Measurements from ENCODE around the gene NDC1. TPM values are rescaled to one million over a fixed set of nuclear protein-coding genes. Genes with fewer than 3 reads are reported as not detected.

Gene NDC1
- total and polyA plus RNA-seq, 2 of the 4 experiments (the other 2 are of a cell fraction) = 11.8 to 33.9 TPM

GRCh38 chr1:53717025-53717804, 120.9 kb downstream of the NDC1 start (continued):
- TF ChIP-seq MXI1 (IDR thresholded peaks at IDR 0.05; ENCODE audit: borderline replicate concordance, low read depth, low read length) = no peak

GRCh38 chr1:53716150-53716549, 121.9 kb downstream of the NDC1 start:
- Histone ChIP-seq H3K79me1 (ENCODE audit: low read depth in 1 of 2, low read length in 2 of 2) (peaks cover 6 to 15% of the 10 kb centered on the region in 2 experiments; a peak in 3 of 4 replicates), H2BK15ac (ENCODE audit: low read depth, low read length) (no peak overlapping the region), H2BK5ac (ENCODE audit: low read depth, low read length, poor library complexity, severe bottlenecking) (no peak overlapping the region), H2BK20ac (ENCODE audit: low read depth, low read length) (no peak overlapping the region), H3K4ac (ENCODE audit: low read depth, low read length) (no peak overlapping the region), H4K5ac (ENCODE audit: low read depth, low read length) (no peak overlapping the region), H3K27ac (ENCODE audit: insufficient read depth, low read length) (no peak overlapping the region), H2BK120ac (ENCODE audit: low read depth, low read length) (no peak overlapping the region), H3K4me2 (ENCODE audit: low read depth, low read length) (no peak overlapping the region), H4K91ac (ENCODE audit: insufficient read depth, low read depth, low read length) (no peak overlapping the region), H2AK5ac (ENCODE audit: low read depth, low read length) (no peak overlapping the region; the same call in 1 of the 2 replicates), H3K18ac (ENCODE audit: low read depth, low read length) (no peak overlapping the region), H3K9ac (ENCODE audit: low read depth, low read length) (no peak overlapping the region), H3K14ac (replicated peaks; ENCODE audit: low read depth, low read length) (no peak overlapping the region), H2AFZ (replicated peaks; ENCODE audit: low read length, poor library complexity) (no peak overlapping the region), H3K4me1 (ENCODE audit: control insufficient read depth, insufficient read depth, low read length) (peaks cover 1% of the 10 kb centered on the region; the same call in 1 of the 2 replicates), H3K9me1 (ENCODE audit: insufficient read depth, low read length) (peaks cover 11% of the 10 kb centered on the region), H3K56ac (ENCODE audit: extremely low read depth, insufficient read depth, low read length) (no peak overlapping the region), H3K36me3 (ENCODE audit: control insufficient read depth, insufficient read depth, low read length) (no peaks in the 10 kb centered on the region), H3K4me3 (ENCODE audit: insufficient read depth, low read depth, low read length) (no peak overlapping the region), H3K27me3 (ENCODE audit: control insufficient read depth, insufficient read depth, low read length) (no peaks in the 10 kb centered on the region), H4K8ac (ENCODE audit: low read depth in 2 of 2, low read length in 2 of 2) (no peak overlapping the region), H3K9me3 (ENCODE audit: control insufficient read depth, insufficient read depth, low read length) (no peaks in the 10 kb centered on the region), H3K23ac (ENCODE audit: low read depth, low read length) (no peak overlapping the region), H4K20me1 (ENCODE audit: insufficient read depth, low read length) (peaks cover 20% of the 10 kb centered on the region), H2AK9ac (replicated peaks; ENCODE audit: low read depth, low read length, poor library complexity) (no peak overlapping the region)
- in situ Hi-C loops (cut with MboI; ENCODE audit: low sequenced_read_pairs) = no loop called here
- POLR2A ChIA-PET (ENCODE audit: unreplicated experiment) = no interaction called here
- intact Hi-C loops (cut with micrococcal nuclease) = no loop called here
- TF ChIP-seq MAFK (IDR thresholded peaks at IDR 0.05; ENCODE audit: low read depth, low read length) = no peak
- TF ChIP-seq MXI1 (IDR thresholded peaks at IDR 0.05; ENCODE audit: borderline replicate concordance, low read depth, low read length) = no peak
- TF ChIP-seq ELK1 (IDR thresholded peaks at IDR 0.05; ENCODE audit: borderline replicate concordance, low read depth, low read length) = no peak
- no peak for TF ChIP-seq MAZ (IDR thresholded peaks at IDR 0.05; ENCODE audit: borderline replicate concordance, low read depth, low read length)
- no peak for TF ChIP-seq CEBPB (IDR thresholded peaks at IDR 0.05; ENCODE audit: low read depth, low read length)
- no peak for TF ChIP-seq RAD21 (IDR thresholded peaks at IDR 0.05; ENCODE audit: low read length)
- no peak for TF ChIP-seq CHD1 (IDR thresholded peaks at IDR 0.05; ENCODE audit: low read depth, low read length)
- DNase-seq (no peak), ATAC-seq (ENCODE audit: low read depth) (no peak)
- CTCF ChIA-PET = interaction anchor here (0.6 to 1.8 kb wide), 5 partner anchors 8 to 21 kb away, joined by 3 to 8 read pairs (median 4); no protein-coding TSS in a partner anchor
- no TSS peak for BruUV-seq (replicated peaks)
- dilution Hi-C loops (cut with HindIII; ENCODE audit: low sequenced_read_pairs, unreplicated experiment) = no loop called here
- no CpG with 5 or more reads among the region's 5 CpGs for WGBS, 2 experiments (ENCODE audit: extremely low coverage in 2 of 2, insufficient read length in 1 of 2)

Data from IMR-90 (cell line).